ENCODE data around the gene ENTPD1.

ENTPD1 gene

GRCh38 chr10:95841661-95842498 lies 85.9 kb downstream of the ENTPD1 start:
- TF ChIP-seq CTCF (IDR thresholded peaks at IDR 0.05): peak; percentile 71

- TF ChIP-seq CTCF (IDR thresholded peaks at IDR 0.05): no peak
These were observed 89.4 kb downstream of the ENTPD1 start for GRCh38 chr10:95845411-95845810.

- no peak for TF ChIP-seq CTCF (IDR thresholded peaks at IDR 0.05)
These were observed 91.0 kb downstream of the ENTPD1 start for GRCh38 chr10:95847007-95847406.

DNA sequence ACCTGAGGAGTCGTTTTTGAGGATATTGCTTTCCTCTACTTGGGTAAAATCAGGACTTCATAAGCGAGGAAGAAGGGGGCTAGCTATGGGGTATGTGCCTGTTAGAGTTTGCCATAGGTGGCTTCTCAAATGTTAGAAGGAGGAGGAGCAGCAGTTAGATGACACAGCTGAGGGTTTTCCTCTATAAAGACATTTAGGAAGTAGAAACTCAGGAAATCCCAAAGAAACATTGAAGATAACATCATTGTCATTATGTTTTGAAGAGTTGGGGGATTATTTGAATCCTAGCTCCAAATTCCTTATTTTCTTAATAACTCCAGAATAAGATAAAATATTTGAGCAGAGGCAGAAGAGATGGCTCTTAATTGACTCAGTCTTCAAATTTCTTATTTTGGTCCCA lies 92.9 kb downstream of the ENTPD1 start:
- TF ChIP-seq CTCF (IDR thresholded peaks at IDR 0.05): no peak

DNA sequence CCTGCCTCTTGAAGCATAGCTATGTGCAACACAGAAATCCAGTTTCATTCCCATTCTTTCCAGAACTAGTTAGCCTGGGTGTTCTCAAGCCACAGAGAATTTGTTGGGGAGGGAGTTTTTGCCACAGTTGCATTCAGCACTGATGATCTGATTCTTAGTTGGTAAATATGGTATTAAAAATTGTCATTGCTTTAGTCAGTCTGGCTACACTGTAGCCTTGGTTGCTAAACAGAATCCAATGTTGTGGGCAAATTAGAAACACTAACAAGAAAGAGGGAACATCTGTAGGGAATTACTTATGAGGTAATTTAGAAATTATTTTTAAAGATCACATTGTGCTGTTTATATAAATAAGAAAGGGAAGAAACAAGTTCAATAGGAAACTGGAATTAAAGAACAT lies 94.8 kb downstream of the ENTPD1 start:
- TF ChIP-seq CTCF (IDR thresholded peaks at IDR 0.05): no peak

- no peak for TF ChIP-seq CTCF (IDR thresholded peaks at IDR 0.05)
These were observed 104.4 kb downstream of the ENTPD1 start for GRCh38 chr10:95860166-95860940.

DNA sequence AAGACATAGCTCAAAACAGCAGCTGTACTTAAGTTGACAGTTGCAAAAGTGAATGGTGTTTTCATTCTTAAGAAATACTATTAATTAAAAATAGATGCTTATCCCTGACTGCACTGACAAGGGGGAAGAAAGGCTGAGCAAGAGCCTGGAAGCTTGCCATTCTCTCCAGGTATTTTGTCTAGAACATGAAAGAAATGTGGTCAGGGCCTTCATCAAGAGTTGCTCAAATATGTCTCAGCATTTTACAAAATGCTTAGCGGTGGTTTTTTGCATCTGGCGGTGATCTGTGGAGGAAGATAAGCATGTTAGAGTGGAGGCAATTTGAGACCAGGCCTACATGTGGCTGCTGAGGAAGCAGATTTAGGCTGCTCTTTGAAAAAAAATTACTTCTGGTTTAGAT lies 105.4 kb downstream of the ENTPD1 start:
- TF ChIP-seq CTCF (IDR thresholded peaks at IDR 0.05): no peak
